HG02870 (cell line): Measurements from ENCODE around the gene CLOCK.

ENCODE experiments used
- ATAC-seq: cut with Tn5 transposase; IDR thresholded peaks from one replicate; pipeline ENCODE4 v1.9.1; 2021; ENCODE audit warnings: mild to moderate bottlenecking, moderate library complexity; ENCODE audit not compliant: unreplicated experiment

Gene CLOCK

DNA sequence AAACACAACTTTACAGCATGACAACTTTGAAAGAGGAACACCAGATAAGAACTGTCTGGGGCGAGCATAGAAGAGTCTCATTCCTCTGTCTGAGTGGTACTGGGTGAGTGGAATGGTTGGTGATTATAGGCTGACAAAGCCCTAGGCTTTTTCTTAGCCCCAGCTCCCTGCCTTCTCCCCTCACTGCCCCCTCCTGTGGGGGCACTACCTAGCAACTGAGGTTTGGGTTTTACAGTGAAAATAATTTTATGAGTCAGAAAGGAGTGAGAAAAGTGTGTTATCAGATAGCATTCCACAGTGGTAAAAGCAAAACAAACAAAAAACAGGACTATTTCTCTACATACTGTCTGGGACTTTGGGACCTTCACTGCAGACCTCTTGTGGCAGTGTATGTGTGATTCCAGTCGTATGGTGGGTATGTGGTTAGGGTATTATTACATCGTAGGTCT is 161.5 kb downstream of the CLOCK start:
- ATAC-seq = no peak

DNA sequence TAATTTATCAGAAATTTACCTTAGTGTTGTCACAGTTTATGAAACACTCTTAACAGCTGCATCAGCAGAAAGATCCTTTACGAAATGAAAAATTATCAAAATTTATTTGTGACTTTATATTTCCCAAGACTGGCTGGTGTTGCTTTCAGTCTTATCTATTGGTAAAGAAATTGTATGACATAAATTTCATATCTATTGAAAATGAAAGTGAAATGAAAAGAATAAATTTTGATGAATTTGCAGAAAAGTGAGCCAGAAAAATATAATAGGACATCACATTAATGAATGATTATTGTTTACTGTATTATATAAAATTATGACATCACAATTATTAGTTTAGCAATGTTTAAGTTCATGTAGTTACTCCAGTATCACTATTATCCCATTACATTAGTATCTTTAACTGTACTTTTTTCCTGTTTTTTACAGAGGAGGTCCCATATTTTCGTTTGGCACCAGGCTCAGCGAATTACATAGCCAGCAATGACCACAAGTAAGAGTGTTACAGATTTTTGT is 164.2 kb downstream of the CLOCK start:
- ATAC-seq = no peak

DNA sequence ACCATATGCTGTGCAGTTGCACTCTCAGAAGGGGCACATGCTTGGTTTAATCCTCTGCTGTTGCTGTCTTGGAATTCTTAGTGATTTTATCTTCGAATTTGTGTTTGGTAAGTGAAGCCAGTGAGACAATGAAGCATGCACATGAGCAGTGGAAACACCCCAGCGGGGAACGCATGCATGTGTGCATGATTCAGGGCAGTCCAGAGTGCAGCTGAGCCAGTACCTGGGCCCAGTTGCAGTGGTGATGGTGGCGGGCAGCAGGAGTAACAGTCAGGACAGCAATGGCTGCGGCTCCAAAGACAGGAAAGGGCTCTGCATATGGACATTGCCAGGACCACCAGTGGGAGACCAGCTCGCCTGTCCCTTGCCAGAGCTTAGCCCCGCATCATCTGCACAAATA is 165.2 kb downstream of the CLOCK start:
- no peak for ATAC-seq

- ATAC-seq = no peak
These were observed 166.1 kb downstream of the CLOCK start for GRCh38 chr4:55380576-55380975.

GRCh38 chr4:55378617-55379467 is 167.9 kb downstream of the CLOCK start:
- no peak for ATAC-seq
